ENCODE measurements around the gene MEOX1. TPM values are rescaled to one million over a fixed set of nuclear protein-coding genes. Genes with fewer than 3 reads are reported as not detected.
A peak's percentile ranks its signal among the peaks of the same experiment; 100 is the strongest.

Gene MEOX1
- total and polyA plus RNA-seq, 2 of the 8 experiments (the other 6 are each of a cell fraction or from before 2014, with no cell fraction given), result not detected

DNA sequence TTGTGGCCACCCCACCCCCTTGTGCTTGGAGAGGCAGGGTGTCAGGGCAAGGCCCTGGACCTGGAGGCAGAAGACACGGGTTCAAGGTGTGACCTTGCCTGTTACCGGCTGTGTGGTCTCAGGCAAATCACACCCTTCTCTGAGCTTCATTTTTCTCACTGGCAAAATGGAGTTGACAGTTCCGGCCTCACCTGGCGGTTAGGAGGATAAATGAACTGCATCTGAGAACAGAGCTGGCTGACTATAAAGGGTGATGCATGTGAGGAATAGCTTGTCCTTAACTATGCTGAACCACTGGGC is 4.2 kb upstream of the MEOX1 start:
- Histone ChIP-seq H3K23me2 (ENCODE audit: low read depth, low read length) (no peaks in the 10 kb centered on the region), H3K79me1 (ENCODE audit: low read depth, low read length) (no peaks in the 10 kb centered on the region), H2BK20ac (ENCODE audit: low read length) (peak overlapping the region; percentile 95; the same call in 1 of the 2 replicates), H3K27ac (ENCODE audit: low read depth, low read length) (no peak overlapping the region), H3K4ac (replicated peaks; ENCODE audit: insufficient read length, low read depth, low read length) (peak overlapping the region; percentile 28), H3K18ac (ENCODE audit: extremely low read depth, low read length) (no peak overlapping the region; the same call in 1 of the 2 replicates), H3K9ac (replicated peaks in 1 of 4; ENCODE audit: extremely low read depth in 1 of 4, low read depth in 3 of 4, low read length in 3 of 4) (no peak overlapping the region), H4K8ac (ENCODE audit: extremely low read depth, insufficient read depth, low read length) (peak overlapping the region; percentile 38; the same call in 1 of the 2 replicates), H3K79me2 (ENCODE audit: control insufficient read depth in 1 of 2, insufficient read depth in 2 of 2, low read length in 2 of 2) (no peaks in the 10 kb centered on the region), H2BK15ac (ENCODE audit: low read length) (0 out of 2 replicates have a peak overlapping the region, but pooled peaks have one; percentile 46), H3K4me2 (ENCODE audit: insufficient read depth in 1 of 2, low read depth in 2 of 2, low read length in 2 of 2) (no peak overlapping the region; a peak in 1 of 4 replicates), H3K14ac (ENCODE audit: insufficient read length) (no peak overlapping the region), H2AK5ac (ENCODE audit: low read depth, low read length) (0 out of 2 replicates have a peak overlapping the region, but pooled peaks have one; percentile 53), H2AFZ (ENCODE audit: low read length) (peak overlapping the region; percentile 40; the same call in 1 of the 2 replicates), H3K9me3 (ENCODE audit: insufficient read depth in 2 of 2, low read depth in 1 of 2, low read length in 1 of 2) (no peaks in the 10 kb centered on the region), H4K20me1 (replicated peaks in 1 of 2; ENCODE audit: control insufficient read depth in 1 of 2, insufficient read depth in 2 of 2, low read length in 2 of 2) (no peaks in the 10 kb centered on the region), H2BK12ac (ENCODE audit: low read depth, low read length) (peak overlapping the region; percentile 29; the same call in 1 of the 2 replicates), H2BK120ac (replicated peaks; ENCODE audit: low read depth, low read length) (peak overlapping the region; percentile 72), H4K91ac (replicated peaks; ENCODE audit: insufficient read length, low read length) (peak overlapping the region; percentile 79), H2BK5ac (ENCODE audit: low read depth, low read length) (peak overlapping the region; percentile 52; the same call in 1 of the 2 replicates), H3K4me3 (ENCODE audit: extremely low read depth in 1 of 4, insufficient read depth in 2 of 4, low read depth in 3 of 4, low read length in 4 of 4) (no peak overlapping the region), H4K5ac (ENCODE audit: insufficient read length, low read depth, low read length) (peak overlapping the region; percentile 5), H3K27me3 (replicated peaks in 1 of 4; ENCODE audit: control insufficient read depth in 3 of 4, extremely low read depth in 1 of 4, insufficient read depth in 3 of 4, low read length in 3 of 4) (no peaks in the 10 kb centered on the region), H3K23ac (ENCODE audit: insufficient read length) (no peak overlapping the region), H3K4me1 (replicated peaks in 1 of 4; ENCODE audit: control insufficient read depth in 3 of 4, insufficient read depth in 4 of 4, low read length in 3 of 4) (peaks cover 3 to 25% (median 16%) of the 10 kb centered on the region in 4 experiments), H3K56ac (replicated peaks; ENCODE audit: insufficient read length, low read depth, low read length) (no peak overlapping the region), H3K36me3 (ENCODE audit: control insufficient read depth in 2 of 4, insufficient read depth in 4 of 4, low read length in 3 of 4) (no peaks in the 10 kb centered on the region)
- ChIA-PET CTCF (ENCODE audit: partially characterized antibody) (interaction anchor here (0.6 to 2.5 kb wide), 11 partner anchors 8 to 794 kb away, joined by 3 to 9 read pairs (median 4); no protein-coding TSS in a partner anchor), POLR2A (ENCODE audit: partially characterized antibody) (interaction anchor here (0.6 to 1.7 kb wide), 5 partner anchors 9 to 107 kb away, joined by 3 to 6 read pairs (median 4); no protein-coding TSS in a partner anchor)
- DNase-seq (ENCODE audit: low read depth in 1 of 2, low spot score in 2 of 2), result no peak
- WGBS, 2 experiments (ENCODE audit: extremely low coverage in 1 of 2, insufficient coverage in 1 of 2, insufficient read length in 1 of 2, insufficient replicate concordance in 2 of 2, low coverage in 1 of 2, low lambda C conversion rate in 2 of 2, missing lambda C conversion rate in 1 of 2), result 82% methylated on average over 4 of the region's 4 CpGs; no CpG with 5 or more reads in 1 of the 2 experiments
- no peak for FAIRE-seq
- TF ChIP-seq NANOG (IDR thresholded peaks at IDR 0.05; ENCODE audit: insufficient read depth, low read depth, low read length, poor library complexity, severe bottlenecking) (no peak), KDM5A (IDR thresholded peaks at IDR 0.05; ENCODE audit: low read length) (no peak), SIRT6 (IDR thresholded peaks at IDR 0.05; ENCODE audit: low read length) (no peak), TEAD4 (IDR thresholded peaks at IDR 0.05; ENCODE audit: low read depth, low read length) (no peak), JUN (IDR thresholded peaks at IDR 0.05; ENCODE audit: low read depth, low read length) (no peak), FOSL1 (IDR thresholded peaks at IDR 0.05; ENCODE audit: insufficient read depth, low read depth, low read length) (no peak), ZNF274 (IDR thresholded peaks at IDR 0.05; ENCODE audit: borderline replicate concordance, extremely low read depth, low read length) (no peak), POLR2A (IDR thresholded peaks at IDR 0.05; ENCODE audit: control extremely low read depth in 1 of 2, low read depth in 2 of 2, low read length in 2 of 2) (no peak), MAFK (IDR thresholded peaks at IDR 0.05; ENCODE audit: low read depth, low read length) (no peak), EGR1 (IDR thresholded peaks at IDR 0.05; ENCODE audit: borderline replicate concordance, low read depth, low read length) (no peak), BRCA1 (IDR thresholded peaks at IDR 0.05; ENCODE audit: low read depth, low read length) (no peak), NRF1 (IDR thresholded peaks at IDR 0.05; ENCODE audit: low read depth, low read length) (no peak)
- TF ChIP-seq, protein P1, sequence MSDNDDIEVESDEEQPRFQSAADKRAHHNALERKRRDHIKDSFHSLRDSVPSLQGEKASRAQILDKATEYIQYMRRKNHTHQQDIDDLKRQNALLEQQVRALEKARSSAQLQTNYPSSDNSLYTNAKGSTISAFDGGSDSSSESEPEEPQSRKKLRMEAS (IDR thresholded peaks at IDR 0.05), result no peak
- TF ChIP-seq, protein P2, sequence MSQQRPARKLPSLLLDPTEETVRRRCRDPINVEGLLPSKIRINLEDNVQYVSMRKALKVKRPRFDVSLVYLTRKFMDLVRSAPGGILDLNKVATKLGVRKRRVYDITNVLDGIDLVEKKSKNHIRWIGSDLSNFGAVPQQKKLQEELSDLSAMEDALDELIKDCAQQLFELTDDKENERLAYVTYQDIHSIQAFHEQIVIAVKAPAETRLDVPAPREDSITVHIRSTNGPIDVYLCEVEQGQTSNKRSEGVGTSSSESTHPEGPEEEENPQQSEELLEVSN (IDR thresholded peaks at IDR 0.05), result no peak
